Measurements from ENCODE around the gene HOXD1. TPM values are rescaled to one million over a fixed set of nuclear protein-coding genes. Genes with fewer than 3 reads are reported as not detected.

HOXD1 gene
- total RNA-seq, 1 donor from 2014 or later, result 11.2 TPM

- DNase-seq, result no peak
These were observed 33.8 kb upstream of the HOXD1 start for GRCh38 chr2:176154576-176155252.

GRCh38 chr2:176155356-176156044 is 33.0 kb upstream of the HOXD1 start:
- no peak for DNase-seq

GRCh38 chr2:176156301-176156806 is 32.1 kb upstream of the HOXD1 start:
- DNase-seq, result no peak

- DNase-seq, result no peak
These were observed 31.5 kb upstream of the HOXD1 start, which contains the start of gene HOXD3 for GRCh38 chr2:176156807-176157498. HOXD3 (plus strand) TSS chr2:176157307; CDS start chr2:176169115, 11,808 bp downstream.

GRCh38 chr2:176157499-176158185 is 30.8 kb upstream of the HOXD1 start:
- DNase-seq, result no peak

- no peak for DNase-seq
These were observed 30.3 kb upstream of the HOXD1 start for GRCh38 chr2:176158186-176158591.

GRCh38 chr2:176158855-176159662 is 29.4 kb upstream of the HOXD1 start:
- DNase-seq, result no peak

- no peak for DNase-seq
These were observed 28.7 kb upstream of the HOXD1 start for GRCh38 chr2:176159663-176160250.

- no peak for DNase-seq
These were observed 28.1 kb upstream of the HOXD1 start for GRCh38 chr2:176160251-176160985.

- no peak for DNase-seq
These were observed 27.3 kb upstream of the HOXD1 start for GRCh38 chr2:176160986-176161824.

- no peak for DNase-seq
These were observed 26.4 kb upstream of the HOXD1 start for GRCh38 chr2:176161825-176162626.

- no peak for DNase-seq
These were observed 25.4 kb upstream of the HOXD1 start for GRCh38 chr2:176162911-176163671.

GRCh38 chr2:176163672-176164056 is 24.8 kb upstream of the HOXD1 start:
- DNase-seq, result no peak

- no peak for DNase-seq
These were observed 24.3 kb upstream of the HOXD1 start for GRCh38 chr2:176164201-176164600.

- DNase-seq, result no peak
These were observed 23.7 kb upstream of the HOXD1 start for GRCh38 chr2:176164611-176165369.

GRCh38 chr2:176165370-176166050 is 23.0 kb upstream of the HOXD1 start:
- DNase-seq, result no peak

GRCh38 chr2:176166272-176166671 is 22.2 kb upstream of the HOXD1 start:
- no peak for DNase-seq
